ENCODE results near the gene PTGIS.

- TF ChIP-seq, protein P1, sequence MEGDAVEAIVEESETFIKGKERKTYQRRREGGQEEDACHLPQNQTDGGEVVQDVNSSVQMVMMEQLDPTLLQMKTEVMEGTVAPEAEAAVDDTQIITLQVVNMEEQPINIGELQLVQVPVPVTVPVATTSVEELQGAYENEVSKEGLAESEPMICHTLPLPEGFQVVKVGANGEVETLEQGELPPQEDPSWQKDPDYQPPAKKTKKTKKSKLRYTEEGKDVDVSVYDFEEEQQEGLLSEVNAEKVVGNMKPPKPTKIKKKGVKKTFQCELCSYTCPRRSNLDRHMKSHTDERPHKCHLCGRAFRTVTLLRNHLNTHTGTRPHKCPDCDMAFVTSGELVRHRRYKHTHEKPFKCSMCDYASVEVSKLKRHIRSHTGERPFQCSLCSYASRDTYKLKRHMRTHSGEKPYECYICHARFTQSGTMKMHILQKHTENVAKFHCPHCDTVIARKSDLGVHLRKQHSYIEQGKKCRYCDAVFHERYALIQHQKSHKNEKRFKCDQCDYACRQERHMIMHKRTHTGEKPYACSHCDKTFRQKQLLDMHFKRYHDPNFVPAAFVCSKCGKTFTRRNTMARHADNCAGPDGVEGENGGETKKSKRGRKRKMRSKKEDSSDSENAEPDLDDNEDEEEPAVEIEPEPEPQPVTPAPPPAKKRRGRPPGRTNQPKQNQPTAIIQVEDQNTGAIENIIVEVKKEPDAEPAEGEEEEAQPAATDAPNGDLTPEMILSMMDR (IDR thresholded peaks at IDR 0.05): peak in 3 of 4 experiments; percentile 62 to 68 (median 66)
- TF ChIP-seq POLR2A (IDR thresholded peaks at IDR 0.05): no peak
- TF ChIP-seq EP300 (IDR thresholded peaks at IDR 0.05): no peak
- peak; percentile 35 for TF ChIP-seq POLR2AphosphoS5 (IDR thresholded peaks at IDR 0.05)
Observed at GRCh38 chr20:49508435-49509199, 59.3 kb downstream of the PTGIS start.

Measured in gastroesophageal sphincter (tissue), 3 donors.